ENCODE data around the gene PSAP. TPM values are rescaled to one million over a fixed set of nuclear protein-coding genes. Genes with fewer than 3 reads are reported as not detected.
"Not testable (repeated sequence)": the region's sequence is repeated elsewhere in the genome, so short reads cannot be mapped to it uniquely, and the experiment has no call there.

PSAP gene
- polyA plus RNA-seq, 4 donors, result 762 to 944 (median 856) TPM

DNA sequence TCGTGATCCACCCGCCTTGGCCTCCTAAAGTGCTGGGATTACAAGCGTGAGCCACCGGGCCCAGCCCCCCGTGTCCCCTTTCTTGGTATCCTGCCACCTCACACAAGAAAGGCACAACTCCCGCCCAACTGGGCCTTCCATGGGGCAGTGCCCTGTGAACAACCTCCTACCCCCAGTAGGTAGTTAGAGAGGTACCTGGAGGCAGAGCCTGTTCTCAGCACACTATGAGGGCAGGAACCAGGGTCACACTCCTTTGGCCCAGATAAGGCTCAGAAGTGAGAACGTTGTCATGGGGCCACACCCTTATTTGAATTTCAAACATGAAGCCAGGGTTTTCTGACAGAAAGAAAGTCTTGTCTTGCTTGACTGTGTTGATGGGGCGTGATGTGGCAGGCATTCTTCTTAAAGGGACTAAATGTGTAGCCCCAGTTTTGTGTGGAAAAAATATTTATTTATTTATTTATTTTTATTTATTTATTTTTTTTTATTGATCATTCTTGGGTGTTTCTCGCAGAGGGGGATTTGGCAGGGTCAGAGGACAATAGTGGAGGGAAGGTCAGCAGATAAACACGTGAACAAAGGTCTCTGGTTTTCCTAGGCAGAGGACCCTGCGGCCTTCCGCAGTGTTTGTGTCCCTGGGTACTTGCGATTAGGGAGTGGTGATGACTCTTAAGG lies 23.8 kb upstream of the PSAP start:
- not testable (repeated sequence) for DNase-seq (ENCODE audit: low read depth in 4 of 4, low spot score in 2 of 4)

DNA sequence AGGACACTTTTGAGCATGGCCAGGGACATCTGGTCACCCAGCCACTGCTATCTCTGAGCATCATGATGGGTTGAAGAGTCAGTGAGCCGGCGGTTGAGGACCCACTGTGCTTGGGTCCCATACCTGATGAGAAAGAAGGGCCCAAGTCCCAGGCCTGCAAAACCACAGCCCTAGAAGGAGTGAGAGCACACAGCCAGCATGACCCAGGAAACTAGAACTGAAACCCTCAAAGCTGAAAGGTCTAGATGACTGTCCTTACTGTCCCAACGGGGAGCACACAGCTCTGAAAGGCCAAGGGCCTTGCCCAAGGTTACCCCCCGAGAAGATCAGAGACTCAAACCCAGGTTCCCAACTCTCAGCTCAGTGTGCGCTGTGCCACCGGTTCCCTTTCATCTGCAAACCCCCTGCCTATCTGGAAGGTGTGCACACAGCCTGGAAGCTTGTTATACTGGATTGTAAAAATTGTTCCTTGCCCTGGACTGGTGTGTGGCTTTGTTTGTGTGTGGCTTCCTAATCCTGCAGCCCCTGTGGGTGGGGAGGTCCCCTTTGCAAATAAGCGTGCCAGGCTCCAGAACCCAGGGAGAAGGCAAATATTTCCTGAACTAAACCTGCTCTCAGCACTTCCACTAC lies 22.6 kb upstream of the PSAP start:
- DNase-seq (ENCODE audit: low read depth in 4 of 4, low spot score in 2 of 4), result no peak

DNA sequence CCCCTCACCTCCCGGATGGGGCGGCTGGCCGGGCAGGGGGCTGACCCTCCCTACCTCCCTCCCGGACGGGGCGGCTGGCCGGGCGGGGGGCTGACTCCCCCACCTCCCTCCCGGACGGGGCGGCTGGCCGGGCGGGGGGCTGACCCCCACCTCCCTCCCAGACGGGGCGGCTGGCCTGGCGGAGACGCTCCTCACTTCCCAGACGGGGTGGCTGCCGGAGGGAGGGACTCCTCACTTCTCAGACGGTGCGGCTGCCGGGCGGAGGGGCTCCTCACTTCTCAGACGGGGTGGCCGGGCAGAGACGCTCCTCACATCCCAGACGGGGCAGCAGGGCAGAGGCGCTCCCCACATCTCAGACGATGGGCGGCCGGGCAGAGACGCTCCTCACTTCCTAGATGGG lies 18.6 kb upstream of the PSAP start:
- not testable (repeated sequence) for DNase-seq (ENCODE audit: low read depth in 4 of 4, low spot score in 2 of 4)

GRCh38 chr10:71868192-71868697 lies 17.2 kb upstream of the PSAP start:
- DNase-seq (ENCODE audit: low read depth in 4 of 4, low spot score in 2 of 4), result no peak

DNA sequence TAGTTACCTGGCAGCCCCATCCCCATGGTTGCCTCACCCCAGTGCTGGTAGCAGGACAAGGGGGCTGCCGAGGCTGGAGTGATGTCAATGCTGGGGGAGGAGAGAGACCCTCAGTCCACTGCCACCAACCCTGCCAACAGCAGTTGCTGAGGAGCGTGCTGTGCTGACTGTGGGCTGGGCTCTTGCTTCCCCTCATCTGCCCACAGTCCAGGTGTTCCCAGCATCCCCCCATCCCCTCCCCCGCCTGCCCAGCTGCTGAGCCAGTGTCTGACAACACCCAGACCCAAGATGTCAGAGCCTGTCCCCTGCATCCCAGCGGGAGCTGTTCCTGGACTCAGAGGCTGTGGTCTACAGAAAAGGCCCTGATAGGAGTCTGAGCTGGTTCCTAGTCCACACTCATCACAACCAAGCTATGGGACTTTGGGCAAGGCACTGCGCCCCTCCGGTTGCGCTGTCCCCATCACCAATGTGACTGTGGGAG lies 14.6 kb upstream of the PSAP start:
- DNase-seq (ENCODE audit: low read depth in 4 of 4, low spot score in 2 of 4), result no peak

GRCh38 chr10:71864911-71865361 lies 13.9 kb upstream of the PSAP start:
- no peak for DNase-seq (ENCODE audit: low read depth in 4 of 4, low spot score in 2 of 4)

DNA sequence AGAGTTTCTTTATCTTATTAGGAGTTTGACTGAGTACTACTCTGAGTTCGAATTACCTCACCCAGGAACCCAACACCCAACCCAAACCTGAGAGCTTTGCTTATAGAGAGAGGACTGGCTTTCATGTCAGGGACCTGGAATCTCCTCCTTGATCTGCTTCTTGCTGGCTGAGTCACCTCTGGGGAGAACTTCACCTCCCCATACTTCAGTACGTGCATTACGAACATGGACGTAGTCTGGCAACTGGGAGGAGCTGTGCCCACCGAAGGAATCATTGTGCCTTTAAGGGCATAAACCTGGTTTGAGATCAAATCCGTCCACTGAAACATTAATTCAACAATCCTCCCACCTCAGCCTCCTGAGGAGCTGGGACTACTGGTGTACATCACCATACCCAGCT lies 12.2 kb upstream of the PSAP start:
- DNase-seq (ENCODE audit: low read depth in 4 of 4, low spot score in 2 of 4), result no peak

- peak in 1 of 4 donors; percentile 64 for DNase-seq (ENCODE audit: low read depth in 4 of 4, low spot score in 2 of 4)
These were observed 9.4 kb upstream of the PSAP start for GRCh38 chr10:71860243-71861029.

- DNase-seq (ENCODE audit: low read depth in 4 of 4, low spot score in 2 of 4), result no peak
These were observed 7.2 kb upstream of the PSAP start for GRCh38 chr10:71857934-71858890.

DNA sequence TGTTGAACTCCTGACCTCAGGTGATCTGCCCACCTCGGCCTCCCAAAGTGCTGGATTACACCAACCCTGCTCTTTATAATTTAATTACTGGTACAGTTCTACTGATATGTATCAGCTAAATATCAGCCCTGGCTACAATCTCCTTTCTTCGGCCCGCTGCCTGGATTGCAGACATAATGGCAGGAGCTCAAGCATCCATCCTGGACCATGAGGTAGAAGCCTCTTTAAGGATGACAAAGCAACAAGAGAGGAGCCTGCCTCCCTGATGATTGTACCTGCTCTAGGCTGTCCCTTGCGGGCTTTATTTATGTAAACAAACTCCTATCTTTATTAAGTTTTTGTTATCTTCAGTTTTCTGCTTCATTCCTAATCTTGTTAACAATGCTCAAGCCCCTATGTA lies 5.6 kb upstream of the PSAP start:
- DNase-seq (ENCODE audit: low read depth in 4 of 4, low spot score in 2 of 4), result no peak

GRCh38 chr10:71854031-71854430 lies 3.0 kb upstream of the PSAP start:
- DNase-seq (ENCODE audit: low read depth in 4 of 4, low spot score in 2 of 4), result no peak

GRCh38 chr10:71852355-71852937 lies 1.4 kb upstream of the PSAP start:
- DNase-seq (ENCODE audit: low read depth in 4 of 4, low spot score in 2 of 4), result no peak

DNA sequence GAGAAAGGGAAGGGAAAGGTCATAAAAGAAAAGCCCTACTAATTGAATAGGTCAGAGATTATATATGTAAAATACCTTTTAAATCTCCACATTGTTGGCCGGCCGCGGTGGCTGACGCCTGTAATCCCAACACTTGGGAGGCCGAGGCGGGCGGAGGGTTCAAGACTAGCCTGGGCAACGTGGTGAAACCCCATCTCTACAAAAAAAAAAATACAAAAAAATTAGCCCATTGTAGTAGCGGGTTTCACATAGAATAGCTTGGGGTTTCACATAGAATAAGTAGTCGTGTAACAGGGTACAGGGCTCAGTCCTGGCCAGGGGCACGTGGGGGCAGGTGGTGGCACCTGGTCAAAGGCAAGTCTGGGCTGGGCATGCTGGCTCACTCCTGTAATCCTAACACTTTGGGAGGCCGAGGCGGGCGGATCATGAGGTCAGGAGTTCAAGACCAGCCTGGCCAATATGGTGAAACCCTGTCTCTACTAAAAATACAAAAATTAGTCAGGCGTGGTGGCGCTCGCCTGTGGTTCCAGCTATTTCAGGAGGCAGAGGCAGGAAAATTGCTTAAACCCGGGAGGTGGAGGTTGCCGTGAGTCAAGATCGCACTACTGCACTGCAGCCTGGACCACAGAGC lies 529 bp upstream of the PSAP start:
- DNase-seq (ENCODE audit: low read depth in 4 of 4, low spot score in 2 of 4), result not testable (repeated sequence)

GRCh38 chr10:71850021-71850742 lies 869 bp downstream of the PSAP start:
- no peak for DNase-seq (ENCODE audit: low read depth in 4 of 4, low spot score in 2 of 4)

DNA sequence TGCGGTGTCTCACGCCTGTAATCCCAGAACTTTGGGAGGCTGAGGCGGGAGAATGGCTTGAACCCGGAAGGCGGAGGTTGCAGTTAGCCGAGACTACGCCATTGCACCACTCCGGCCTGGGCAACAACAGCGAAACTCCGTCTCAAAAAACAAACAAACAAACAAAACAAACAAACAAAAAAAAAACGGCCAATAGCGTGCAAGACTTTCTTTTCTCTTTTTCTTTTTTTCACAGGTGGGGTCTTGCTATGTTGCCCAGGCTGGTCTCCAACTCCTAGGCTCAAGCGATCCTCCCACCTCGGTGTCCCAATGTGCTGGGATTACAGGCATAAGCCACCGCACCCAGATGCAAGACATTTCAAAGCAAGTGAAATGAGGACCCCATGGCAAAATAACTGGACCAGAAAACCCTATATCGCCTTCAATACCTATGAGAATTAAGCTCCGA lies 1.6 kb downstream of the PSAP start:
- DNase-seq (ENCODE audit: low read depth in 4 of 4, low spot score in 2 of 4), result no peak

- no peak for DNase-seq (ENCODE audit: low read depth in 4 of 4, low spot score in 2 of 4)
These were observed 2.5 kb downstream of the PSAP start for GRCh38 chr10:71848325-71849275.

DNA sequence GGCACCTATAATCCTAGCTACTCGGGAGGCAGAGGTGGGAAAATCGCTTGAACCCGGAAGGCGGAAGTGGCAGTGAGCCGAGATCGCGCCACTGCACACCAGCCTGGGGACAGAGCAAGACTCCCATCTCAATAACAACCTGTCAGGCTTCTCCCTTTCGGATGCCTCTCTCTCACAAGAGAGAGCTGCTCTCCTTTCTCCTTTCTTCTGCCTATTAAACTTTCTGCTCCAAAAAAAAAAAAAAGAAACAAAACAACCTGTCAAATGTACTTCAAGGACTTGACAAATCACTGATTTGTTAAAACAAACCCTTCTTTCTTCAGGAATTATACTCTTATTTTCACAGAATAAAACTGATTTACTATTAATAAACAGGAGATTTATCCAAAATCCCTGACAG lies 3.6 kb downstream of the PSAP start:
- no peak for DNase-seq (ENCODE audit: low read depth in 4 of 4, low spot score in 2 of 4)
